ENCODE measurements around the gene TAX1BP1. TPM values are rescaled to one million over a fixed set of nuclear protein-coding genes. Genes with fewer than 3 reads are reported as not detected.

TAX1BP1 gene
- total and polyA plus RNA-seq, 2 donors (not counting 3 experiments of a cell fraction or from before 2014, with no cell fraction given): 77.7 to 93.2 TPM

DNA sequence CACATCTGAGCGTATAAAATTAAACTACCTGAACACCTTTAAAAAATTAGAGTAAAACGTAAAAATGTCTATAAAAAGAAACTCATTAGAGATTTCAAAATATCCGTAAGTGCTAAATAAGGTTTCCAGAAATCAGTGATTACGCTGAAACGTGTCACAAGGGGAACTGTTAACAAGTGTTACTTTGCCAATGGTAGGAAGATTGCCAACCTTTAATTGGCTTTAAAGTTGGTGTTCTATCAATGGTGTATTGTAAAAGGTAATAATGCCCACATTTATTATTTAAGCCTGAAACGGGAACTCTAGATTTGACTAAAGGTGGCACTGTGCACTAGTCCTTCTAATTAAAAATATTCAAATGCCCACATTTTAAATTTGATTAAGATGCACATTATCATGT, 39.5 kb upstream of the TAX1BP1 start:
- no peak for DNase-seq (ENCODE audit: low read depth, low spot score)
- Histone ChIP-seq H3K4me3 (replicated peaks in 1 of 3; ENCODE audit: insufficient read depth in 1 of 3, low read depth in 1 of 3, low read length in 3 of 3) (no peak overlapping the region), H4K20me1 (replicated peaks; ENCODE audit: control insufficient read depth, extremely low read depth, insufficient read depth, low read length) (no peaks in the 10 kb centered on the region), H3K4me2 (ENCODE audit: insufficient read depth, low read length) (no peak overlapping the region), H3K9ac (replicated peaks; ENCODE audit: extremely low read depth, insufficient read depth, low read length) (no peak overlapping the region), H3K27ac (ENCODE audit: insufficient read depth, low read depth, low read length) (no peak overlapping the region), H3K9me3 (replicated peaks; ENCODE audit: control insufficient read depth, insufficient read depth, low read length) (no peaks in the 10 kb centered on the region), H3K9me1 (replicated peaks; ENCODE audit: control insufficient read depth, extremely low read depth, insufficient read depth, low read length) (no peaks in the 10 kb centered on the region), H3K79me2 (ENCODE audit: control insufficient read depth, insufficient read depth, low read length) (no peaks in the 10 kb centered on the region), H3K36me3 (ENCODE audit: control insufficient read depth in 2 of 2, extremely low read depth in 1 of 2, insufficient read depth in 2 of 2, low read length in 2 of 2) (no peaks in the 10 kb centered on the region), H3K27me3 (ENCODE audit: control insufficient read depth in 2 of 2, insufficient read depth in 2 of 2, low read length in 2 of 2) (no peaks in the 10 kb centered on the region), H3K4me1 (ENCODE audit: control insufficient read depth, extremely low read depth, insufficient read depth, low read length) (no peaks in the 10 kb centered on the region), H2AFZ (ENCODE audit: low read depth, low read length) (no peak overlapping the region)
- CTCF ChIA-PET: interaction anchor here (0.9 to 2.9 kb wide), 4 partner anchors 8 to 504 kb away, joined by 3 to 8 read pairs (median 3); no protein-coding TSS in a partner anchor
- no peak for TF ChIP-seq POLR2AphosphoS5 (IDR thresholded peaks at IDR 0.05; ENCODE audit: insufficient read depth, low read depth, low read length)
- TF ChIP-seq, protein P1, sequence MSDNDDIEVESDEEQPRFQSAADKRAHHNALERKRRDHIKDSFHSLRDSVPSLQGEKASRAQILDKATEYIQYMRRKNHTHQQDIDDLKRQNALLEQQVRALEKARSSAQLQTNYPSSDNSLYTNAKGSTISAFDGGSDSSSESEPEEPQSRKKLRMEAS (IDR thresholded peaks at IDR 0.05; ENCODE audit: insufficient read depth, insufficient read length): no peak
- no peak for TF ChIP-seq POLR2A (IDR thresholded peaks at IDR 0.05; ENCODE audit: low read depth, low read length)
- POLR2A ChIA-PET: no interaction called here
- BruUV-seq (replicated peaks): no TSS peak
- no peak for FAIRE-seq
- dilution Hi-C loops (cut with MboI; ENCODE audit: extremely low pct_ligation_motif_present, low sequenced_read_pairs): no loop called here
- intact Hi-C loops (cut with micrococcal nuclease): no loop called here

DNA sequence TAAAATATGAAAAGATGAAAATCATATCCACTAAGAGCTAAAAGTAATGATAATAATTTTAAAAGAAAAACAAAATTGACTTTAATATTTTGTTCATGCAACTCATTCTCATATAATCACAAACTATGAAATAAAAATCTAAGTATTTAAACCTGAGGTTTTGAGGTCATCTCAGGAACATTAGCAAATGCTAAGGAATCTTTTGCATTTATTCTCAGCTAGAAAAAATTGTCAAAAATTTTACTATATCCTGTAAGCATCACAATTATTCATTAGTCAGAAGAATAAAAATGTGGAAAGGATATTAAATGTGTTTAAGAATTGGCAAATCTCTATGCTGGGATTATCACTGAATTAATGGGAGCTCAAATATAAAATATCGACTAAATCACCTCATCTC, 36.8 kb upstream of the TAX1BP1 start:
- H3K4me1 ChIP-seq (ENCODE audit: control insufficient read depth, extremely low read depth, insufficient read depth, low read length): no peaks in the 10 kb centered on the region
- BruUV-seq (replicated peaks): no TSS peak
- DNase-seq (ENCODE audit: low read depth, low spot score): no peak
- H2AFZ ChIP-seq (ENCODE audit: low read depth, low read length): no peak overlapping the region
- H3K9me3 ChIP-seq (replicated peaks; ENCODE audit: control insufficient read depth, insufficient read depth, low read length): no peaks in the 10 kb centered on the region
- no peak overlapping the region for H3K9ac ChIP-seq (replicated peaks; ENCODE audit: extremely low read depth, insufficient read depth, low read length)
- no peak overlapping the region for H3K27ac ChIP-seq (ENCODE audit: insufficient read depth, low read depth, low read length)
- ChIA-PET POLR2A (no interaction called here), CTCF (interaction anchor here (0.6 to 2.1 kb wide), 7 partner anchors 12 to 391 kb away, joined by 3 to 5 read pairs (median 3); partner anchors contain the start of gene HIBADH)
- no peaks in the 10 kb centered on the region for H3K36me3 ChIP-seq (ENCODE audit: control insufficient read depth in 2 of 2, extremely low read depth in 1 of 2, insufficient read depth in 2 of 2, low read length in 2 of 2)
- no peaks in the 10 kb centered on the region for H3K27me3 ChIP-seq (ENCODE audit: control insufficient read depth in 2 of 2, insufficient read depth in 2 of 2, low read length in 2 of 2)
- H3K4me3 ChIP-seq (replicated peaks in 1 of 3; ENCODE audit: insufficient read depth in 1 of 3, low read depth in 1 of 3, low read length in 3 of 3): no peak overlapping the region
- no peaks in the 10 kb centered on the region for H4K20me1 ChIP-seq (replicated peaks; ENCODE audit: control insufficient read depth, extremely low read depth, insufficient read depth, low read length)
- dilution Hi-C loops (cut with MboI; ENCODE audit: extremely low pct_ligation_motif_present, low sequenced_read_pairs) (no loop called here), intact Hi-C loops (cut with micrococcal nuclease) (no loop called here)
- H3K4me2 ChIP-seq (ENCODE audit: insufficient read depth, low read length): no peak overlapping the region
- no peaks in the 10 kb centered on the region for H3K79me2 ChIP-seq (ENCODE audit: control insufficient read depth, insufficient read depth, low read length)
- FAIRE-seq: no peak
- TF ChIP-seq EZH2 (IDR thresholded peaks at IDR 0.05; ENCODE audit: borderline replicate concordance, low read depth, low read length, severe bottlenecking): no peak
- no peak for TF ChIP-seq JUN (IDR thresholded peaks at IDR 0.05; ENCODE audit: borderline replicate concordance, insufficient read depth, insufficient read length, low read depth)
- no peak for TF ChIP-seq MYC (IDR thresholded peaks at IDR 0.05; ENCODE audit: low read depth, low read length)
- no peak for TF ChIP-seq FOS (IDR thresholded peaks at IDR 0.05; ENCODE audit: borderline replicate concordance, insufficient read depth, low read length)
- no peak for TF ChIP-seq POLR2AphosphoS5 (IDR thresholded peaks at IDR 0.05; ENCODE audit: insufficient read depth, low read depth, low read length)
- TF ChIP-seq, protein P2, sequence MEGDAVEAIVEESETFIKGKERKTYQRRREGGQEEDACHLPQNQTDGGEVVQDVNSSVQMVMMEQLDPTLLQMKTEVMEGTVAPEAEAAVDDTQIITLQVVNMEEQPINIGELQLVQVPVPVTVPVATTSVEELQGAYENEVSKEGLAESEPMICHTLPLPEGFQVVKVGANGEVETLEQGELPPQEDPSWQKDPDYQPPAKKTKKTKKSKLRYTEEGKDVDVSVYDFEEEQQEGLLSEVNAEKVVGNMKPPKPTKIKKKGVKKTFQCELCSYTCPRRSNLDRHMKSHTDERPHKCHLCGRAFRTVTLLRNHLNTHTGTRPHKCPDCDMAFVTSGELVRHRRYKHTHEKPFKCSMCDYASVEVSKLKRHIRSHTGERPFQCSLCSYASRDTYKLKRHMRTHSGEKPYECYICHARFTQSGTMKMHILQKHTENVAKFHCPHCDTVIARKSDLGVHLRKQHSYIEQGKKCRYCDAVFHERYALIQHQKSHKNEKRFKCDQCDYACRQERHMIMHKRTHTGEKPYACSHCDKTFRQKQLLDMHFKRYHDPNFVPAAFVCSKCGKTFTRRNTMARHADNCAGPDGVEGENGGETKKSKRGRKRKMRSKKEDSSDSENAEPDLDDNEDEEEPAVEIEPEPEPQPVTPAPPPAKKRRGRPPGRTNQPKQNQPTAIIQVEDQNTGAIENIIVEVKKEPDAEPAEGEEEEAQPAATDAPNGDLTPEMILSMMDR (IDR thresholded peaks at IDR 0.05; ENCODE audit: extremely low read depth in 1 of 2, insufficient read depth in 1 of 2, low read depth in 1 of 2, low read length in 2 of 2): no peak
- TF ChIP-seq, protein P1 (IDR thresholded peaks at IDR 0.05; ENCODE audit: insufficient read depth, insufficient read length): no peak
- TF ChIP-seq POLR2A (IDR thresholded peaks at IDR 0.05; ENCODE audit: low read depth, low read length): no peak
- TF ChIP-seq GATA2 (IDR thresholded peaks at IDR 0.05; ENCODE audit: insufficient read depth, insufficient read length, low read depth, low read length): no peak
- no peaks in the 10 kb centered on the region for H3K9me1 ChIP-seq (replicated peaks; ENCODE audit: control insufficient read depth, extremely low read depth, insufficient read depth, low read length)

Data from endothelial cell of umbilical vein (primary cell).